NCI-H2107 treated with DMSO at 0.1 percent for 48 hours (cell line): Measurements from ENCODE around the gene MEGF11.
A peak's percentile ranks its signal among the peaks of the same experiment; 100 is the strongest.

Source experiments
- DNase-seq: peaks from one replicate; lab custom pipeline; 2025; ENCODE audit not compliant: unreplicated experiment; lab: John Stamatoyannopoulos, UW

The MEGF11 gene

GRCh38 chr15:66178531-66178910 is 75.0 kb downstream of the MEGF11 start:
- DNase-seq: no peak

GRCh38 chr15:66172324-66172980 is 81.1 kb downstream of the MEGF11 start:
- no peak for DNase-seq

GRCh38 chr15:66171841-66172240 is 81.7 kb downstream of the MEGF11 start:
- no peak for DNase-seq

GRCh38 chr15:66170716-66171115 is 82.8 kb downstream of the MEGF11 start:
- no peak for DNase-seq

GRCh38 chr15:66170042-66170441 is 83.5 kb downstream of the MEGF11 start:
- DNase-seq: peak; percentile 22

- no peak for DNase-seq
Measured at GRCh38 chr15:66169625-66170024, 83.9 kb downstream of the MEGF11 start.

GRCh38 chr15:66169023-66169422 is 84.5 kb downstream of the MEGF11 start:
- peak; percentile 33 for DNase-seq

DNA sequence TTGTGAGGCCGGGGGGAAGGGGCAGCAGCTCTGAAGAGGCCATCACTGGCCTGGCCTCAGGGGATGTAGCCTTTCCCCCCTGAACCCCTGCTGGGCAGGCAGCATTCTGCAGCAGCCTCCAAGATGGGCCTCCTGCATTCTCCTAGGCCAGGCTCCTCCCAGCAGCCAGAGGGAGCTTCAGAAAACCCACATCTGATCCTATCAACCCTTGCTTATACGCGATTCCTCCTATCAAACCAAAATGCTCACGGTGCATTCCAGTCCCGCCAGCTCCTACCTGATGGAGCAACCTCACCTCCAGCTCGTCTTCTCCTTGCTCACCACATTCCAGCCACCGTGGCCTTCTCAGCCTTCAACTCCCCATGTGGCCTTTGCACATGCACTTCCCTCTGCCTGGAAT is 85.7 kb downstream of the MEGF11 start:
- DNase-seq: no peak

DNA sequence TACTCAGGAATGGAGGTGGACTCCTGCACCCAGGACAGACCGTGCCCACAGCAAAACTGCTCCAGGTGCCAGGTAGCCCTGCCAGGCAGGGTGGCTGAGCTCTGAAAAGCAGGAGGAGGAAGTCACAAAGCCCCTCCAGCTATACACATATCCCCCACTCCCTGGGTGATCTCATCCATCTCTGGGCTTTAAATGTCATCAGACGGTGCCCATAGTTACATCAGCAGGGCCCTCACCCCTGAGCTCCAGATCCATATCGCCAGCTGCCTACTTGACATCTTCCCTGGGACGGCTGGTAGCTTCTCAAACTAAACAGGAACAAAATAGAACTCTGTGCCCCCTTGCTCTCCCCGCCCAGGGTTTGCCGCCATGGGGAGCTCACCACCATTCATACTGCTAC is 87.7 kb downstream of the MEGF11 start:
- DNase-seq: peak; percentile 54

DNA sequence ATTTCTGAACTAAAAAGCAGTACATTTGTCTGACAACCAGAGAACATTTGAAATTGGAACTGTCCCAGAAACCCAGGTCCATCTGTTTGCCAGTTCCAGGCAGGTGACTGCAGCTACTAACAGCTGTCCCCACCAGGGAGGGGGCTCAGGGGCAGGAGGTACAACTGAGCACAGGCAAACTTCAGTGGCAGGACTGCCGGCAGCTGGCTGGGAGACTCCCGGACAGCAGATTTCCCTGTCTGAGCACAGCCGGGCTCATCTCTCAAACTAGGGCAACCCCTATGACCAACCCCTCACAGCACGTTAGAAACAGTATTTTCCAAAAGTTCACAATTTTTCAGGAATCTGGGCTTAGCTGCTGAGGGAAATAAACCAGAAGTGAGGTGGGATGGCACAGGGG is 88.8 kb downstream of the MEGF11 start:
- peak; percentile 28 for DNase-seq

GRCh38 chr15:66163553-66163952 is 90.0 kb downstream of the MEGF11 start:
- no peak for DNase-seq

DNA sequence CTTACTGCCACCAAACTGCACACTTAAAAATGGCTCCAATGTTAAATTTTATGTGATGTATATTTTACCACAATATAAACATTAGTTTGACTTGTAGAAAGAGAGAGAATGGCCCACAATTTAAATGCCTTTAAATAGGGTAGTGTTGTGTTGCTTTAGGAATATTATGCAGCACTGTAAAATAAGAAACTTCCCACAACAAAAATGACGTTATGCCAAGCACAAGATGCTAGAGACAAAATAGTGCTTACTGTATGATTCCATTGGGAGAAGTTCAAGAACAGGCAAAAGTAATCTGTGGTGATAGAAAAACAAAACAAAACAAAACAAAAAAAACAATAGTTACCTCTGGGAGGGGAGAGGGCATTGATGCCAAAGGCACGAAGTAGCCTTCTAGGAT is 91.3 kb downstream of the MEGF11 start:
- no peak for DNase-seq

GRCh38 chr15:66161575-66162118 is 91.9 kb downstream of the MEGF11 start:
- no peak for DNase-seq

- no peak for DNase-seq
Measured at GRCh38 chr15:66161108-66161507, 92.4 kb downstream of the MEGF11 start.

GRCh38 chr15:66157507-66157906 is 96.0 kb downstream of the MEGF11 start:
- DNase-seq: no peak

- no peak for DNase-seq
Measured at GRCh38 chr15:66156310-66156975, 97.1 kb downstream of the MEGF11 start.

DNA sequence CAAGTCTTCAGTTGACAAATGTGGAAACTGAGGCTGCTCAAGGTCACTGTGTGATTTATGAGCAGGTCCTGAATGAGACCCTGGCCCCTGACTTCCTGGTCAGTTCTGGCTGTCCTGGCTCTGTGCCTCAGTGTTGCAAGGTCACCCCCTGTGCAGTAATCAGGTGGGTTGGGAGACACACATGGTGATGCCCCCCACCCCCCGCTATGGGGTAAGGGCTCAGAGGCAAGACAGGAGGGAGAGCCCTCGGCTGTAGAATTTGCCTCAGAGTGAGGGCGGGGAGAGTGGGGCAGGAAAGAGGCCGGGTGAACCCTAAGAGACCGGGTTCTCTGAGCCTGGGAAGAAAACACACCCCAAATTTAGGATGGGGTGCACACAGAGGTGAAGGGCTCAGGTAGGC is 98.5 kb downstream of the MEGF11 start:
- DNase-seq: no peak

DNA sequence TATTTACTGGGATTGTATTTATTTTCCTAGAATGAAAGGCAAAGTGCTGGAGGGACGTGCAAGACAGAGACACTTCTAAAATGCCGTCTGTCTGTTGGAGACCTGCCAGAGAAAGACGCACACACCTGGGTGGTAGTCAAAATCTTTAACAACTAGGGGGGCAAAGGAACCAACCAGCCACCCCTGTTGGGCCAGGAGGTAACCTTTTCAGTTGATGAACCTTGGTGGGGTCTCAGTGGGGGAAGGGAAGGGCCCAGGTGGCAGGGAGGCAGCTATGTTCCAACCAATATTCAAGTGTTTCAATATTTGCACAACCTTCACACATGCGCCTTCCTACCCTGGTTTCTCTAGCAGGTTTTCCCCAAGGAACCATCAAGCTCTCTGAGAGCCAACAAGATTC is 99.0 kb downstream of the MEGF11 start:
- DNase-seq: peak; percentile 71

- DNase-seq: peak; percentile 87
Measured at GRCh38 chr15:66153549-66154415, 99.8 kb downstream of the MEGF11 start.

- DNase-seq: no peak
Measured at GRCh38 chr15:66152650-66153049, 100.9 kb downstream of the MEGF11 start.

DNA sequence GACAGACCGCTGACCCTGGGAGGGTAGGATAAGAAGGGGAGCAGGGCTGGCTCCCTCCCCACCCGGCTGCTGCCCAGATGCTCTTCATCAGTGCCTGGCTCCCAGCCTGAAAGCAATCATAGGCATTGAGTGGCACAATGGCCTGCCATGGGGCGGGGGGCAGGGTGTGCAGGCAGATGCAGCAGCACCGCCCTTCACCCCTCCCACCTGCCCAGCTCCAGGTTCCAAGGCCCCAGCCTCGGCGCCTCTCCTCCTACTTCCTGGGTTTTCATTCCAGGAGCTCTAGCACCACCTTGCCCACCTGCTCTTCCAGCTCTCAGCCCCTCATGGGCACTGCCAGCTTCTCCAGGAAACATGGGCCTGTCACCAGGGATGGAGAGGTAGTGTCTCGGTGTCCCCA is 101.7 kb downstream of the MEGF11 start:
- DNase-seq: peak; percentile 58

DNA sequence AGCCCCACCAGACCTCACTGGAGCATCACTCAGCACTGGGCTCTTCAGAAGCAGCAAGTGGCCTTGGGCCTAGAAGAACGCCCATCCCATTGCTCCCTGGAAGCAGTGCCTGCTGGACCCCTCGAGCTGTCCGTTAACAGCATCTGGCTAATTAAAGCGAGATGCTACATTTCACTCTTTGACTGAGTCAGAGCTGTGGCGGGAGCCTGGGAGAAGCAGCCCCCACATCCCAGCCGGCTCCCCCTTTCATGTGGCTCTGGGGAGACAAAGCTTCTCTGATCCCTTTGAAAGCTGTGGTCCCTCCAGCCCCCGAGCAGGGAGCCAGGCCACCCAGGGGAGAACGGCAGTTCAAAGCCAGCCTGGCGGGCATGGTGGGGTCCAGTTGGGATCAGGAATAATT is 103.7 kb downstream of the MEGF11 start:
- DNase-seq: no peak
